ENCODE results near the gene APOB. TPM values are rescaled to one million over a fixed set of nuclear protein-coding genes. Genes with fewer than 3 reads are reported as not detected.

APOB gene
- total and polyA plus RNA-seq, 10 of the 15 experiments (the other 5 are each of a cell fraction or from before 2014, with no cell fraction given): 1.4 TPM; not detected in 9

GRCh38 chr2:20998972-20999905, 44.6 kb downstream of the APOB start:
- TF ChIP-seq BRCA1 (IDR thresholded peaks at IDR 0.05; ENCODE audit: low read depth, low read length) (no peak), PKNOX1 (IDR thresholded peaks at IDR 0.05) (no peak), YBX1 (IDR thresholded peaks at IDR 0.05) (no peak), ZNF687 (IDR thresholded peaks at IDR 0.05) (no peak), PRDM15 (CRISPR knock-in tag; IDR thresholded peaks at IDR 0.05) (no peak), CBX5 (IDR thresholded peaks at IDR 0.05; ENCODE audit: low read depth) (no peak)
- Histone ChIP-seq H3K27ac (ENCODE audit: control insufficient read depth, insufficient read depth) (no peak overlapping the region), H2AFZ (ENCODE audit: control insufficient read depth, low read depth, low read length) (no peak overlapping the region), H3K4me1 (ENCODE audit: control insufficient read depth, insufficient read depth, low read length) (no peaks in the 10 kb centered on the region), H3K27me3 (replicated peaks in 1 of 2; ENCODE audit: control insufficient read depth in 2 of 2, insufficient read depth in 2 of 2, low read length in 1 of 2) (0 out of 4 replicates have a peak, but pooled peaks cover 0 to 2% of the 10 kb centered on the region in 2 experiments), H3K36me3 (ENCODE audit: control insufficient read depth in 2 of 2, insufficient read depth in 2 of 2, low read length in 1 of 2) (no peaks in the 10 kb centered on the region), H4K20me1 (ENCODE audit: control insufficient read depth, insufficient read depth) (no peaks in the 10 kb centered on the region), H3K9me3 (replicated peaks; ENCODE audit: control insufficient read depth, insufficient read depth, low read length) (no peaks in the 10 kb centered on the region), H3K4me2 (ENCODE audit: control insufficient read depth, insufficient read depth) (no peak overlapping the region), H3K9ac (ENCODE audit: control insufficient read depth, insufficient read depth, low read length) (no peak overlapping the region), H3K4me3 (no peak overlapping the region), H3K79me2 (ENCODE audit: control insufficient read depth, insufficient read depth, low read length) (no peaks in the 10 kb centered on the region)
- in situ Hi-C loops (cut with MboI) (no loop called here), intact Hi-C loops (cut with micrococcal nuclease; ENCODE audit: unreplicated experiment) (no loop called here)
- SMC1A ChIA-PET (ENCODE audit: uncharacterized antibody, unreplicated experiment): no interaction called here
- ATAC-seq (no peak), DNase-seq (ENCODE audit: low read depth, low spot score) (no peak), FAIRE-seq (no peak)
- POLR2A ChIA-PET: no interaction called here
- WGBS (ENCODE audit: insufficient coverage, insufficient replicate concordance, low lambda C conversion rate, missing lambda C conversion rate): 23% methylated on average over 5 of the region's 5 CpGs
- RAD21 ChIA-PET (ENCODE audit: unreplicated experiment): no interaction called here
- CTCF ChIA-PET: interaction anchor here (0.7 to 1.2 kb wide), 3 partner anchors 11 to 323 kb away, joined by 3 read pairs; no protein-coding TSS in a partner anchor
- no TSS peak for BruUV-seq (replicated peaks)
